A172 (cell line): ENCODE measurements around the gene FGF3. TPM values are rescaled to one million over a fixed set of nuclear protein-coding genes. Genes with fewer than 3 reads are reported as not detected.
"Not testable (repeated sequence)": the region's sequence is repeated elsewhere in the genome, so short reads cannot be mapped to it uniquely, and the experiment has no call there.

Experiments used
- DNase-seq: peaks from one replicate; pipeline ENCODE4 v3.0.0-alpha.2; 2015; ENCODE audit warnings: low spot score
- total RNA-seq: library from RNA; depleted of rRNA; stranded (reverse); fragments of >200 nt; shearing (Covaris generic); gene quantifications from 2 replicates; pipeline ENCODE4 v1.2.3, GENCODE V29; 2014; rRNA removed

Gene FGF3
- total RNA-seq, 1 experiment from 2014 or later, result not detected

- no peak for DNase-seq
Measured at GRCh38 chr11:69773626-69774353, 45.4 kb downstream of the FGF3 start.

DNA sequence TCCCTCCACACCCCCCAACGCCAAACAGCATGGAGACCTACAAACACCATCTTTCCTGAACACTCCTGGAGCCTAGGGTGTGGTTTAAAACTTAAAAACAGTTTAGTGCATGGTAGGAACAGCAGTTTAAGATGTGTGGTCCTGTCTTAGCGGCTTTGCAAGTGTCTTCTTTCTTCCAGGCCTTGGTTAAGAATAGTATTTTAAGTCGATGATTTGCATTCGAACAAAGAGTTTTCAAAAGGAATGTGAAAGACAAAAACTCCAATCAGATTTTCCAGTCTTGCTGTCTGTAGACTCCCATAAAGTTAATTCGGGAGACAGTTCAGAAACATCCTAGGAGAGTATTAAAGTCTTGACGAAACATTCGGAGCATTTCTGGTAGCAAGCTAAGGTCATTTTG is 47.8 kb downstream of the FGF3 start:
- DNase-seq, result no peak

DNA sequence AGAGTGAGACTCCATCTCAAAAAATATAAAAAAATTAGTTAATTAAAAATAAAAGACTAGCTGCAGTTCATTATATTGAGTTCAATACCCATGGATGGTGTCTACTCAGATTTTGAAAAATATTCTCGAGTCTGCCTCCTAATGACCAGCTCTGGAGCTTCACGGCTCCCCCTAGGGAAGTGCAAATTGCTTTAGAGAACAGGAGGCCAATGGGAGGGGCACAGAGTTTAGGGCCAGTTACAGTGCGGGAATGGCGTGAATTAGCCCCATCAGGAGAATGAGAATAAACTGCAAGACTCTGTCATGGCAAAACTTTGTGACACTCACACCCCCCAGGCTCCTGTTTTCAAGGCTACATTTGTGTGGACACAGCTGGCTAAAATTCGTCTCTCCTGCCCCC is 48.7 kb downstream of the FGF3 start:
- no peak for DNase-seq

DNA sequence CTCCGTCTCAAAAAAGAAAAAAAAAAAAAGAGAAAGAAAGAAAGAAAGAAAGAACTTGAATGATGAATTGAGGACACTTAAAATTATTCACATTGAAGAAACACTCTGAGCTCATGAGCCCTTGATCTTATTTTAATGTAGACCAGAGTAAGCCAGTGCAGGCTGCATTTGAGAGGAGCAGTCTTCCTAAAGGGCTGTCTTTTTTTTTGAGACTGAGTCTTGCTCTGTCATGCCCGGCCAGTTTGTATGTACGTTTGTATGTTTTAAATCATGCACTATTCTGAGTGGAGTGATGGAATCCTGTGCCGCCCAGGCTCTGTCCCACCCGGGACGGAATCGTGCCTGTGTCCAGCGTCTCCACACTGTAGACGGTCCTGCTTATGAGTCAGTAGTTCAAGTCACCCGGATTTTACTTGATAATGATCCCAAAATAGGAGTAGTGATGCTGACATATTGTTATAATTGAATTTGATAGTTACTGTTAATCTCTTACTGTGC is 53.7 kb downstream of the FGF3 start:
- DNase-seq, result no peak

GRCh38 chr11:69764918-69765317 is 54.3 kb downstream of the FGF3 start:
- not testable (repeated sequence) for DNase-seq

GRCh38 chr11:69760319-69760718 is 58.9 kb downstream of the FGF3 start:
- no peak for DNase-seq

Other genes with a start within 250 kb of the FGF3 start
- 422 and 522 TPM in 2 replicates for gene CCND1, start 178.3 kb downstream of the FGF3 start, total RNA-seq
- gene LTO1, start 144.1 kb downstream of the FGF3 start, total RNA-seq, result 16.0 and 25.6 TPM in 2 replicates
- not detected in 2 replicates for gene FGF19, start 115.4 kb downstream of the FGF3 start, total RNA-seq
- not detected in 2 replicates for gene FGF4, start 44.1 kb downstream of the FGF3 start, total RNA-seq